Measurements from ENCODE around the gene ACR. TPM values are rescaled to one million over a fixed set of nuclear protein-coding genes. Genes with fewer than 3 reads are reported as not detected.
"Not testable (repeated sequence)": the region's sequence is repeated elsewhere in the genome, so short reads cannot be mapped to it uniquely, and the experiment has no call there.

ACR gene
- total RNA-seq, 1 donor from 2014 or later = 0.40 TPM

- intact Hi-C loops (cut with DNase I) = no loop called here
- peak; percentile 66 for DNase-seq (ENCODE audit: low spot score)
These were observed 9.5 kb upstream of the ACR start for GRCh38 chr22:50728523-50728931.

GRCh38 chr22:50729391-50730012, 8.5 kb upstream of the ACR start:
- intact Hi-C loops (cut with DNase I) = no loop called here
- peak; percentile 67 for DNase-seq (ENCODE audit: low spot score)

GRCh38 chr22:50730013-50730891, 7.8 kb upstream of the ACR start:
- DNase-seq (ENCODE audit: low spot score) = peak; percentile 69
- intact Hi-C loops (cut with DNase I) = no loop called here

- DNase-seq (ENCODE audit: low spot score) = peak; percentile 72
- intact Hi-C loops (cut with DNase I) = no loop called here
These were observed 6.9 kb upstream of the ACR start for GRCh38 chr22:50730941-50731661.

- DNase-seq (ENCODE audit: low spot score) = peak; percentile 69
- intact Hi-C loops (cut with DNase I) = no loop called here
These were observed 6.0 kb upstream of the ACR start for GRCh38 chr22:50731811-50732624.

- intact Hi-C loops (cut with DNase I) = no loop called here
- DNase-seq (ENCODE audit: low spot score) = no peak
These were observed 5.3 kb upstream of the ACR start for GRCh38 chr22:50732681-50733080.

- DNase-seq (ENCODE audit: low spot score) = peak; percentile 62
- intact Hi-C loops (cut with DNase I) = no loop called here
These were observed 4.3 kb upstream of the ACR start for GRCh38 chr22:50733521-50734342.

GRCh38 chr22:50734343-50734771, 3.6 kb upstream of the ACR start:
- DNase-seq (ENCODE audit: low spot score) = no peak
- intact Hi-C loops (cut with DNase I) = no loop called here

GRCh38 chr22:50734986-50735738, 2.8 kb upstream of the ACR start:
- intact Hi-C loops (cut with DNase I) = no loop called here
- peak; percentile 47 for DNase-seq (ENCODE audit: low spot score)

- intact Hi-C loops (cut with DNase I) = no loop called here
- DNase-seq (ENCODE audit: low spot score) = no peak
These were observed 2.3 kb upstream of the ACR start for GRCh38 chr22:50735739-50736030.

- intact Hi-C loops (cut with DNase I) = no loop called here
- DNase-seq (ENCODE audit: low spot score) = no peak
These were observed 734 bp downstream of the ACR start for GRCh38 chr22:50738649-50739227.

GRCh38 chr22:50739279-50739691, 1.3 kb downstream of the ACR start:
- peak; percentile 56 for DNase-seq (ENCODE audit: low spot score)
- intact Hi-C loops (cut with DNase I) = no loop called here

GRCh38 chr22:50739894-50740293, 1.9 kb downstream of the ACR start:
- intact Hi-C loops (cut with DNase I) = no loop called here
- no peak for DNase-seq (ENCODE audit: low spot score)

GRCh38 chr22:50740714-50741113, 2.7 kb downstream of the ACR start:
- intact Hi-C loops (cut with DNase I); DNase-seq (ENCODE audit: low spot score): not testable (repeated sequence)

- DNase-seq (ENCODE audit: low spot score); intact Hi-C loops (cut with DNase I): not testable (repeated sequence)
These were observed 6.4 kb downstream of the ACR start for GRCh38 chr22:50744424-50744823.

GRCh38 chr22:50747521-50747920, 9.5 kb downstream of the ACR start:
- intact Hi-C loops (cut with DNase I); DNase-seq (ENCODE audit: low spot score): not testable (repeated sequence)

- intact Hi-C loops (cut with DNase I); DNase-seq (ENCODE audit: low spot score): not testable (repeated sequence)
These were observed 10.6 kb downstream of the ACR start for GRCh38 chr22:50748630-50749029.
